Keratinocyte (primary cell): ENCODE data around the gene HEMGN. TPM values are rescaled to one million over a fixed set of nuclear protein-coding genes. Genes with fewer than 3 reads are reported as not detected.

ENCODE experiments used
- DNase-seq: peaks from one replicate; pipeline ENCODE4 v3.0.0-alpha.2; 2011; ENCODE audit warnings: low read depth, missing footprints, low spot score
- FAIRE-seq: peaks from 2 replicates; lab custom pipeline; 2011; peaks lifted over from hg19 to GRCh38; lab: Jason Lieb, UNC
- H2AFZ ChIP-seq: 2 replicates; pipeline ENCODE4 v1.6.0; 2012; ENCODE audit warnings: low read length, control low read depth, inconsistent platforms; ENCODE audit not compliant: control insufficient read depth
- H3K27ac ChIP-seq: 2 replicates; pipeline ENCODE4 v1.5.1; 2011; ENCODE audit warnings: low read length; ENCODE audit not compliant: control insufficient read depth, insufficient read depth
- H3K27me3 ChIP-seq: 3 replicates; pipeline ENCODE4 v1.6.0; 2011; ENCODE audit warnings: low read length; ENCODE audit not compliant: control insufficient read depth, insufficient read depth; ENCODE audit errors: extremely low read depth
- H3K36me3 ChIP-seq, 2 experiments: 2 replicates in 1 of 2; 3 replicates in 1 of 2; pipeline ENCODE4 v1.5.1; 2011; ENCODE audit warnings: low read length in 2 of 2, mild to moderate bottlenecking in 1 of 2; ENCODE audit not compliant: control insufficient read depth in 2 of 2, insufficient read depth in 2 of 2; ENCODE audit errors: extremely low read depth in 1 of 2
- H3K4me1 ChIP-seq: 3 replicates; pipeline ENCODE4 v1.5.1; 2011; ENCODE audit warnings: low read length; ENCODE audit not compliant: control insufficient read depth, insufficient read depth; ENCODE audit errors: extremely low read depth
- H3K4me2 ChIP-seq: 3 replicates; pipeline ENCODE4 v1.6.0; 2011; ENCODE audit warnings: low read depth, low read length; ENCODE audit not compliant: control insufficient read depth, insufficient read depth; ENCODE audit errors: extremely low read depth
- H3K4me3 ChIP-seq, 3 experiments: fragments of 200-600 bp in 1 of 3; sonication (generic) in 1 of 3; 2 replicates in 2 of 3; 3 replicates in 1 of 3; pipeline ENCODE4 v1.5.1; 2011 to 2016; ENCODE audit warnings: low read length in 3 of 3, mild to moderate bottlenecking in 3 of 3, control low read depth in 2 of 3, inconsistent platforms in 1 of 3, low read depth in 1 of 3, mixed read lengths in 1 of 3, mixed run types in 1 of 3, moderate library complexity in 1 of 3; ENCODE audit not compliant: control insufficient read depth in 2 of 3, insufficient read depth in 2 of 3; ENCODE audit errors: extremely low read depth in 1 of 3
- H3K79me2 ChIP-seq: 2 replicates; pipeline ENCODE4 v1.6.0; 2012; ENCODE audit warnings: low read length; ENCODE audit not compliant: control insufficient read depth, insufficient read depth
- H3K9ac ChIP-seq: 3 replicates; pipeline ENCODE4 v1.6.0; 2011; ENCODE audit warnings: low read length; ENCODE audit not compliant: control insufficient read depth, insufficient read depth; ENCODE audit errors: extremely low read depth
- H3K9me1 ChIP-seq: 3 replicates; pipeline ENCODE4 v1.6.0; 2011; ENCODE audit warnings: low read length; ENCODE audit not compliant: control insufficient read depth, insufficient read depth; ENCODE audit errors: extremely low read depth
- H3K9me3 ChIP-seq: 2 replicates; pipeline ENCODE4 v1.5.1; 2012; ENCODE audit warnings: low read depth, low read length; ENCODE audit not compliant: control insufficient read depth
- H4K20me1 ChIP-seq: 3 replicates; pipeline ENCODE4 v1.6.0; 2011; ENCODE audit warnings: low read length; ENCODE audit not compliant: control insufficient read depth, insufficient read depth; ENCODE audit errors: extremely low read depth
- EZH2 ChIP-seq: IDR thresholded peaks from one replicate; pipeline ENCODE4 v1.6.1; 2012; ENCODE audit warnings: inconsistent platforms, mild to moderate bottlenecking, low read length, moderate library complexity
- dilution Hi-C: fragments of 300-500 bp; cut with MboI; formaldehyde crosslinking; loops from one replicate; pipeline ENCODE4 v1.7.0; 2020; ENCODE audit warnings: low sequenced_read_pairs; ENCODE audit not compliant: extremely low pct_ligation_motif_present
- polyA plus RNA-seq, 5 experiments: library from polyadenylated mRNA; depleted of rRNA in 3 of 5; stranded (reverse) in 3 of 5; stranded (forward) in 1 of 5; unstranded in 1 of 5; fragments of >200 nt; gene quantifications; 1 replicate in 1 of 5; 2 replicates in 3 of 5; 3 replicates in 1 of 5; pipeline versions ENCODE4 v1.2.1 to v1.2.3, GENCODE V29; 2011 to 2012; ENCODE audit warnings: missing spikeins in 2 of 5, low read depth in 1 of 5, low replicate concordance in 1 of 5
- TF ChIP-seq, protein P1 (sequence below), 3 experiments: IDR thresholded peaks in 1 of 3; conservative IDR thresholded peaks in 1 of 3; optimal IDR thresholded peaks in 1 of 3; 2 replicates in 2 of 3; 3 replicates in 1 of 3; pipeline versions ENCODE3 to v1.5.1; 2011; ENCODE audit warnings: low read length in 3 of 3, mild to moderate bottlenecking in 3 of 3, moderate library complexity in 2 of 3, control low read depth in 1 of 3, inconsistent platforms in 1 of 3; ENCODE audit not compliant: insufficient read depth in 2 of 3; ENCODE audit errors: extremely low read depth in 1 of 3

Gene HEMGN
- polyA plus RNA-seq, 1 donor (not counting 4 experiments of a cell fraction or from before 2014, with no cell fraction given), result not detected

DNA sequence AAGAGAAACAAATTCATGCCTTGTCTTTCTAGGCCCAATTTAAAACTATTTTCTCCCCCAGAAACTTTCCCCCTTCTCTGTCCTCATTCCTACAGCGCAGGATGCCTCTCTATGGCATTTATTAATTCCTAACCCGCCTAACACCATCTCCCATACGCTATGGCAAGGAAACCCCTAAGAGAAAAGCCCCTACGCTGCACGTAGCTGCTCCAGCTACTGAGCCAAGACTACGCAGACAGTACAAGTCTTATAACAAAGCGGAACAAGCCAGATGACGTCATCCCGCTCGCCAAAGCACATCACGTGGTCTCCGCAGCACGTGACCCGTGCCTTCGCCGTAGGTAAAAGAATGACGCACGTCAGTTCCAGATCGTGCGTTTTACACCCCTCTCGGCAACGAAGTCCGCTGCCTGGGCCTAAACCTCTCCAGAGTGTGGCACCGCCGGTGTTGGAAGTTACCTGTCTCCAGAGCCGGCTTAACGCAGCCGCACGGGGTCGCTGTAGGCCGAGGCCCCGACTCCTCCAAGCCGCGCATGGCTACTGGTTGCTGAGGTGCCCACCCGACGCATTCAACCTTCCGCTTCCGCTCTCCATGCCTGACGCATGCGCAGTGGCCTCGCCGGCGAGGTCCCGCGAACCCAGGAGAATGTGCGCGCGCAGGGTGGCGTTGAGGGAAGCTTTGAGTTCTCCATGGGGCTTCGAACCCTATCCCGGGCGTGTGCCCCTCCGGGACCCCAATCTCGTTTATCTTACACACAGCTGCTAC lies 15.8 kb downstream of the HEMGN start, which contains the start of gene TRMO:
Gene TRMO (minus strand): TSS at position 542 of the 766 bp plus-strand sequence. CDS start 7 bp downstream, at position 535.
- TF ChIP-seq EZH2, result no peak
- TF ChIP-seq, protein P1, sequence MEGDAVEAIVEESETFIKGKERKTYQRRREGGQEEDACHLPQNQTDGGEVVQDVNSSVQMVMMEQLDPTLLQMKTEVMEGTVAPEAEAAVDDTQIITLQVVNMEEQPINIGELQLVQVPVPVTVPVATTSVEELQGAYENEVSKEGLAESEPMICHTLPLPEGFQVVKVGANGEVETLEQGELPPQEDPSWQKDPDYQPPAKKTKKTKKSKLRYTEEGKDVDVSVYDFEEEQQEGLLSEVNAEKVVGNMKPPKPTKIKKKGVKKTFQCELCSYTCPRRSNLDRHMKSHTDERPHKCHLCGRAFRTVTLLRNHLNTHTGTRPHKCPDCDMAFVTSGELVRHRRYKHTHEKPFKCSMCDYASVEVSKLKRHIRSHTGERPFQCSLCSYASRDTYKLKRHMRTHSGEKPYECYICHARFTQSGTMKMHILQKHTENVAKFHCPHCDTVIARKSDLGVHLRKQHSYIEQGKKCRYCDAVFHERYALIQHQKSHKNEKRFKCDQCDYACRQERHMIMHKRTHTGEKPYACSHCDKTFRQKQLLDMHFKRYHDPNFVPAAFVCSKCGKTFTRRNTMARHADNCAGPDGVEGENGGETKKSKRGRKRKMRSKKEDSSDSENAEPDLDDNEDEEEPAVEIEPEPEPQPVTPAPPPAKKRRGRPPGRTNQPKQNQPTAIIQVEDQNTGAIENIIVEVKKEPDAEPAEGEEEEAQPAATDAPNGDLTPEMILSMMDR (optimal IDR thresholded peaks at IDR 0.05 in 1 of 3, IDR thresholded peaks at IDR 0.05 in 1 of 3, conservative IDR thresholded peaks at IDR 0.05 in 1 of 3; ENCODE audit: extremely low read depth in 1 of 3, insufficient read depth in 2 of 3, low read length in 3 of 3), result peak; percentile 63 to 79 (median 68)
- dilution Hi-C loops, result no loop called here

DNA sequence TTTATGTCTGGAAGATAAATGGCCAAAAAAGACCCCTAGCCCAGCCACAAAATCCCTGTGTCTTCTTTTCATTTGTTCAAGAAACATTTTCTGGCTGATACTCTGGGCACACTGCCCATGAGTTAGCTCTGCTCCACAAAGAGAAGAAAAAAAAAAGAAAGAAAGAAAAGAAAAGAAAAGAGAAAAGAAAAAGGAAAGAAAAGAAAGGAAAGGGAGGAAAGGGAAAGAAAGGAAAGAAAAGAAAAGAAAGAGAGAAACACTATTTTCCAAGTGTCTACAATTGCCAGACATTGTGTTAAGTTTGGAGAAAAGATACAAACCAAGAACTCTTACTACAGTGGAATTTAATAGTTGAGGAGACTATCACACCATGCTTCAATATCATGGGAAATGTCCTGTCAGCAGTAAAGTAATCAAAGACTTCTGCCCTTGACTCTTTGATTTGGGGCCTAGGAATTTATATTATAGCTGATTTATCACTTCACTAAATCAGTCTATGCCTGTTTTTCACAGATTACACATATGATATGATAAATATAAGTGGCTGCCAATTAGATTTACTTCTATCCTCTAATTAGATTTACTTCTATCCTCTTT lies 18.7 kb downstream of the HEMGN start:
- no peaks in the 10 kb centered on the region for H4K20me1 ChIP-seq
- no peak overlapping the region for H3K9ac ChIP-seq
- no peak overlapping the region for H2AFZ ChIP-seq
- FAIRE-seq (no peak), DNase-seq (no peak)
- no peaks in the 10 kb centered on the region for H3K9me3 ChIP-seq
- H3K36me3 ChIP-seq, result no peaks in the 10 kb centered on the region
- no peak overlapping the region for H3K27ac ChIP-seq
- no peak for TF ChIP-seq EZH2
- TF ChIP-seq, protein P1 (optimal IDR thresholded peaks at IDR 0.05 in 1 of 3, IDR thresholded peaks at IDR 0.05 in 1 of 3, conservative IDR thresholded peaks at IDR 0.05 in 1 of 3; ENCODE audit: extremely low read depth in 1 of 3, insufficient read depth in 2 of 3, low read length in 3 of 3), result no peak
- no peaks in the 10 kb centered on the region for H3K79me2 ChIP-seq
- peak overlapping the region; percentile 63 for H3K4me2 ChIP-seq
- H3K9me1 ChIP-seq, result no peaks in the 10 kb centered on the region
- H3K4me3 ChIP-seq, result no peak overlapping the region
- H3K4me1 ChIP-seq, result peaks cover 30% of the 10 kb centered on the region
- H3K27me3 ChIP-seq, result no peaks in the 10 kb centered on the region
- dilution Hi-C loops, result no loop called here

More for the DNA sequence above, 15.8 kb downstream of the HEMGN start, which contains the start of gene TRMO:
- peak within 1 kb of the TSS; percentile 63 to 91 (median 84) for H3K4me3 ChIP-seq
- DNase-seq, result peak; percentile 95
- peak within 1 kb of the TSS; percentile 96 for H2AFZ ChIP-seq
- H3K36me3 ChIP-seq, result no peaks in the 10 kb centered on the region
- H3K27ac ChIP-seq, result peak within 1 kb of the TSS; percentile 98
- peak within 1 kb of the TSS; percentile 96 for H3K4me2 ChIP-seq
- H3K4me1 ChIP-seq, result peaks cover 30% of the 10 kb centered on the region
- no peaks in the 10 kb centered on the region for H3K9me3 ChIP-seq
- H4K20me1 ChIP-seq, result no peaks in the 10 kb centered on the region
- no peaks in the 10 kb centered on the region for H3K79me2 ChIP-seq
- H3K9ac ChIP-seq, result peak within 1 kb of the TSS; percentile 96
- H3K9me1 ChIP-seq, result no peaks in the 10 kb centered on the region
- FAIRE-seq, result peak; percentile 71
- no peaks in the 10 kb centered on the region for H3K27me3 ChIP-seq
